Hematopoietic multipotent progenitor cell treated with erythropoietin and hydrocortisone succinate and interleukin-3 and kit ligand, for 8 days (in vitro differentiated cells): ENCODE data around the gene DND1.
A peak's percentile ranks its signal among the peaks of the same experiment; 100 is the strongest.
"Not testable (repeated sequence)": the region's sequence is repeated elsewhere in the genome, so short reads cannot be mapped to it uniquely, and the experiment has no call there.

ENCODE experiments used
- DNase-seq: peaks from one replicate; pipeline ENCODE4 v3.0.0-alpha.2; 2015

DND1 gene

GRCh38 chr5:140673187-140673976 is at the start of gene DND1:
DND1 (minus strand) TSS chr5:140673576; CDS start chr5:140673542, 34 bp downstream.
- no peak for DNase-seq

GRCh38 chr5:140721395-140721794 is 48.0 kb upstream of the DND1 start:
- DNase-seq = not testable (repeated sequence)

- not testable (repeated sequence) for DNase-seq
Measured at GRCh38 chr5:140720738-140721137, 47.4 kb upstream of the DND1 start.

GRCh38 chr5:140718266-140718592 is 44.9 kb upstream of the DND1 start:
- no peak for DNase-seq

GRCh38 chr5:140716238-140716637 is 42.9 kb upstream of the DND1 start:
- DNase-seq = not testable (repeated sequence)

- no peak for DNase-seq
Measured at GRCh38 chr5:140713562-140714094, 40.3 kb upstream of the DND1 start.

GRCh38 chr5:140711794-140712193 is 38.4 kb upstream of the DND1 start:
- DNase-seq = no peak

GRCh38 chr5:140710899-140711552 is 37.6 kb upstream of the DND1 start:
- peak; percentile 99 for DNase-seq

GRCh38 chr5:140708787-140709186 is 35.4 kb upstream of the DND1 start:
- not testable (repeated sequence) for DNase-seq

GRCh38 chr5:140707812-140708211 is 34.4 kb upstream of the DND1 start:
- no peak for DNase-seq

- peak; percentile 99 for DNase-seq
Measured at GRCh38 chr5:140700177-140701144, 27.1 kb upstream of the DND1 start, which contains the start of gene ZMAT2. ZMAT2 (plus strand) TSS chr5:140700447; CDS start chr5:140700461, 14 bp downstream.

- DNase-seq = no peak
Measured at GRCh38 chr5:140696891-140697492, 23.6 kb upstream of the DND1 start.

- DNase-seq = no peak
Measured at GRCh38 chr5:140694276-140694675, 20.9 kb upstream of the DND1 start.

GRCh38 chr5:140690941-140691924 is 17.9 kb upstream of the DND1 start, which contains the start of the genes HARS1 and HARS2:
HARS1 (minus strand) TSS chr5:140691370; CDS start chr5:140691304, 66 bp downstream.
HARS2 (plus strand) TSS chr5:140691455; CDS start chr5:140691649, 194 bp downstream.
- DNase-seq = peak; percentile 95

GRCh38 chr5:140690376-140690932 is 17.1 kb upstream of the DND1 start:
- no peak for DNase-seq

- peak; percentile 98 for DNase-seq
Measured at GRCh38 chr5:140678993-140679392, 5.6 kb upstream of the DND1 start.

- DNase-seq = no peak
Measured at GRCh38 chr5:140677947-140678346, 4.6 kb upstream of the DND1 start.

- no peak for DNase-seq
Measured at GRCh38 chr5:140674629-140675028, 1.3 kb upstream of the DND1 start.

- peak; percentile 38 for DNase-seq
Measured at GRCh38 chr5:140674211-140674610, 835 bp upstream of the DND1 start.

GRCh38 chr5:140672455-140673186 is 755 bp downstream of the DND1 start:
- no peak for DNase-seq
